Activated T-cell treated with anti-CD3 and anti-CD28 coated beads, Interleukin-2, amount 50 U/mL, for 24 hours (primary cell): ENCODE results near the gene POC1A.

Experiments
- DNase-seq: peaks from one replicate; pipeline ENCODE4 v3.0.0-alpha.2; 2020
- H3K27ac Mint-ChIP-seq: 2 replicates; pipeline ENCODE4 v1.8.0; 2020; ENCODE audit warnings: mild to moderate bottlenecking, mixed read lengths
- H3K27me3 Mint-ChIP-seq: 2 replicates; pipeline ENCODE4 v1.8.0; 2020; ENCODE audit warnings: mixed read lengths
- H3K36me3 Mint-ChIP-seq: 2 replicates; pipeline ENCODE4 v1.8.0; 2020; ENCODE audit warnings: low read depth, mixed read lengths
- H3K4me1 Mint-ChIP-seq: 2 replicates; pipeline ENCODE4 v1.8.0; 2020; ENCODE audit warnings: low read depth, mixed read lengths
- H3K4me3 Mint-ChIP-seq: 2 replicates; pipeline ENCODE4 v1.8.0; 2020; ENCODE audit warnings: mild to moderate bottlenecking, moderate library complexity, mixed read lengths
- H3K9me3 Mint-ChIP-seq: 2 replicates; pipeline ENCODE4 v1.8.0; 2020; ENCODE audit warnings: mixed read lengths

Gene POC1A

GRCh38 chr3:52061121-52061910, 92.9 kb downstream of the POC1A start:
- DNase-seq: no peak
- Mint-ChIP-seq H3K4me1 (peaks cover 9% of the 10 kb centered on the region), H3K36me3 (peaks cover 4% of the 10 kb centered on the region), H3K27ac (no peak overlapping the region), H3K9me3 (no peaks in the 10 kb centered on the region), H3K27me3 (no peaks in the 10 kb centered on the region), H3K4me3 (no peak overlapping the region)

DNA sequence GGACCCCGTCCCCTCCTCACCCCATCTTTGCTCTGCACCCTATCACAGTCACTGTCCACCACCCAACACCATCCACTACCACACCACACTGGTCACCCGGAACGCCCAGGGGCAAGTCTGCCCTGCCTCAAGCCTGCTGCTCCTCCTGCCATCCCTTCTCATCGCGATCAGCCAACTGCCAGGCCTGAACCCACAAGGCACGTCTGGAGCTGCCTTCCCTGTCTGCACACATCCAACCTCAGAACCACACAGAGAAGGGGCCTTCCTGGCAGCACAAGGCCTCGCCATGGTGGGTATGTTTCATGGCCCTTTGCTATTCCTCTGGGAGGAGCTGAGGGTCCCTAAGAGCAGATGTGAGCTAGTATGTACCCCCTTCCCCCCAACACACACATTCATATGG, 94.4 kb downstream of the POC1A start:
- Mint-ChIP-seq H3K27ac (no peak overlapping the region), H3K4me3 (no peak overlapping the region), H3K36me3 (peaks cover 12% of the 10 kb centered on the region), H3K4me1 (peaks cover 9% of the 10 kb centered on the region), H3K9me3 (no peaks in the 10 kb centered on the region), H3K27me3 (no peaks in the 10 kb centered on the region)
- no peak for DNase-seq

DNA sequence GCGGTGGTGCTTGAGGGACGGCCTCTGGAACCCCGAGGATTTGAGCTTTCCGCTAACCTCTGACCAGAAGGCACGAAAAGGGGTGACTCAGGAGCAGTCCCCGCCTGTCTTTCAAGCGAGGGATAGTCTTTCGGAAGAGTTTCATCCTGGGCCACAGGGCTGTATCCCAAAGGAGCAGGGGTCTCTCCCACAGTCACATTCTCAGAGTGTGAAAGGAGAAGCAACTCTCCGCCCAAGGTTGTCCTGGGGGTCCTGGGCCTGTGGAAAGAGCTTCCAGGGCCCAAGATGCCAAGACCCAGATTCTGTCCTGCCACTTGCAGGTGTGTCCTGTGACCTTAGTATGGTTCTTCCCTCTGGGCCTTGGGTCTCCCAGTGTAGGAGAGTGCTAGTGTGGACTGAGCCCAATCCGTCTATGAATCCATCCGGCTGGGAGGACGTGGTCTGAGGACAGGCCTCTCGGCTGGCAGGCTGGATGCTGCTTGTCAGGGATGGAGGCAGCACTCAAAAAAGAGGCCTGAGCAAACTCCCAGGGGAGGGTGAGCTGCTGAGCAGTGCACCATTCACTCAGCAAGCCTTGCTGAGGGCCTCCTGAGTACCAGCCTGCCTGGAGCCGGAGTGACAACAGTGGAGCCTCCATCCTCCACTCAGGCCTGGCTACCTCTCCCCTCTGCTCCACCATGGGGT, 96.3 kb downstream of the POC1A start:
- Mint-ChIP-seq H3K4me1 (peaks cover 27% of the 10 kb centered on the region), H3K36me3 (peaks cover 30% of the 10 kb centered on the region), H3K27me3 (no peaks in the 10 kb centered on the region), H3K27ac (peak overlapping the region; percentile 68), H3K4me3 (peak overlapping the region; percentile 57), H3K9me3 (no peaks in the 10 kb centered on the region)
- no peak for DNase-seq

DNA sequence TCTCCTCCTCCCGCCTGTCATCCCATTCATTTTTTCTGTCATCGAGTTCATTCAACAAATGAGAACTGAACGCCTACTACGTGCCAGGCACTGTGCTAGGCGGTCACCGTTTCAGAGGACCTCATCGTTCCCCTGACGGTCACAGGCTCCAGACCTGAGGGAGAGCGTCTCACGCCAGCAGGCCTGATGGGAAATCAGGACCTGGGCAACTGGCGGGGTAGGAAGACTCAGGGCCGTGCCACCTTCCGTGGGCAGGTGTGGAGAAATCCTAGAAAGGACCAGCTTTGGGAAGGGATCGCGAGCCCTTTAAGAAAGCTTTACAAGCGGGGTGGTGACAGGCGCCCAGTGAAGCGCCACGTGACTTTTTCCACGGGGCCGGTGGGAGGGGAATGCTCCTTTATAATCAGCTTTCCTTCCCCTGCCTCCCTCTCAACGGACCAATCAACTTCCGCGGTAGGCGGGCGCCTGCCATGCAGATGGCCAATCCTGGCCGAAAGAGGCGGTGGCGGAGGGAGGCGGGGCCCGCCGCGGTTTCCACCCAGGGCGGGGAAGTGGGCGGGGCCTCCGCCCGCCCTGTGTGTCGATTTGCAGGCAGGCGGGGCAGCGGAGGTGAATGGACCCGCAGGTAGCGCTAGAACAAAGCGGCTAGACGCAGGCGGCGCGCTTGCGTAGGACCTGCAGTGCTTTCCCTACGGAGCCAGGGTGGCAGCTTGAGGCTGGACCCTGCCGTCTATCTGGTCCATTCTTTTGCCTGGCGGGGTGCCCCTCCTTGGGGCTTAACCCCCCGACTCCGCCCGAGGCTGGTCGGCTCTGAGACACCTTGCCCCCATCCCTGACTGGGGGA, 97.0 kb downstream of the POC1A start:
- peak; percentile 100 for DNase-seq
- H3K4me1 Mint-ChIP-seq: peaks cover 35% of the 10 kb centered on the region
- peak overlapping the region; percentile 88 for H3K4me3 Mint-ChIP-seq
- H3K9me3 Mint-ChIP-seq: no peaks in the 10 kb centered on the region
- H3K27ac Mint-ChIP-seq: peak overlapping the region; percentile 97
- peaks cover 38% of the 10 kb centered on the region for H3K36me3 Mint-ChIP-seq
- no peaks in the 10 kb centered on the region for H3K27me3 Mint-ChIP-seq

DNA sequence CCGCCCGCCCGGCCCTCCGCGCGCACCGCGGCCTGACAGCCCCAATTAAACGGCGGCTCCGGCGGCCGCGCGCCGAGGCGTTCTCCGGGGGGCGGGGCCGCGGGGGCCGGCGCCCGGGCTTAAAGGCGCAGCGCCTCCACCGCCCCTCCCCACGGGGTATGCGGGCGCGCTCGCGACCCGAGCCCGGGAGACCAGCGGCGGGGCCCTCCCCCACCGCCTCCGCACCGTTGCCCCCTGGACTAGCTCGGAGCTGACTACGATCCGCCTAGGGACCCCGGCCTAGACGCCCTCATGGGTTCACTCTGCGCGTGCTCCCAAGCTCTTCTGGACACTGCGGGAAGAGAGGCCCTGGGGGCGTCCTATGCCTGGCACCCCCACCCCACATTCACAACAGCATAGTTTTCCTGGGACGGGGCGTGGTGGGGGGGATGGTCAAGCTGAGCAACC, 97.7 kb downstream of the POC1A start, which contains the start of gene DUSP7:
TSS of gene DUSP7 (minus strand) at position 51 of the 447 bp plus-strand sequence. CDS start 205 bp downstream, outside the sequence.
- Mint-ChIP-seq H3K27ac (peak within 1 kb of the TSS; percentile 97), H3K9me3 (no peaks in the 10 kb centered on the region), H3K4me3 (peak within 1 kb of the TSS; percentile 90), H3K36me3 (peaks cover 44% of the 10 kb centered on the region), H3K27me3 (no peaks in the 10 kb centered on the region), H3K4me1 (peaks cover 41% of the 10 kb centered on the region)
- DNase-seq: peak; percentile 84

GRCh38 chr3:52055537-52056351, 98.5 kb downstream of the POC1A start:
- Mint-ChIP-seq H3K4me1 (peaks cover 48% of the 10 kb centered on the region), H3K27me3 (no peaks in the 10 kb centered on the region), H3K27ac (peak overlapping the region; percentile 88), H3K4me3 (peak overlapping the region; percentile 90), H3K36me3 (peaks cover 52% of the 10 kb centered on the region), H3K9me3 (no peaks in the 10 kb centered on the region)
- DNase-seq: peak; percentile 76

GRCh38 chr3:52054661-52055511, 99.3 kb downstream of the POC1A start:
- Mint-ChIP-seq H3K4me1 (peaks cover 54% of the 10 kb centered on the region), H3K27ac (peak overlapping the region; percentile 89), H3K9me3 (no peaks in the 10 kb centered on the region), H3K4me3 (peak overlapping the region; percentile 90), H3K27me3 (no peaks in the 10 kb centered on the region), H3K36me3 (peaks cover 61% of the 10 kb centered on the region)
- peak; percentile 56 for DNase-seq

GRCh38 chr3:52053307-52054304, 100.6 kb downstream of the POC1A start:
- peak; percentile 64 for DNase-seq
- no peaks in the 10 kb centered on the region for H3K9me3 Mint-ChIP-seq
- H3K27me3 Mint-ChIP-seq: no peaks in the 10 kb centered on the region
- H3K4me3 Mint-ChIP-seq: peak overlapping the region; percentile 90
- H3K4me1 Mint-ChIP-seq: peaks cover 61% of the 10 kb centered on the region
- peaks cover 73% of the 10 kb centered on the region for H3K36me3 Mint-ChIP-seq
- H3K27ac Mint-ChIP-seq: peak overlapping the region; percentile 89

DNA sequence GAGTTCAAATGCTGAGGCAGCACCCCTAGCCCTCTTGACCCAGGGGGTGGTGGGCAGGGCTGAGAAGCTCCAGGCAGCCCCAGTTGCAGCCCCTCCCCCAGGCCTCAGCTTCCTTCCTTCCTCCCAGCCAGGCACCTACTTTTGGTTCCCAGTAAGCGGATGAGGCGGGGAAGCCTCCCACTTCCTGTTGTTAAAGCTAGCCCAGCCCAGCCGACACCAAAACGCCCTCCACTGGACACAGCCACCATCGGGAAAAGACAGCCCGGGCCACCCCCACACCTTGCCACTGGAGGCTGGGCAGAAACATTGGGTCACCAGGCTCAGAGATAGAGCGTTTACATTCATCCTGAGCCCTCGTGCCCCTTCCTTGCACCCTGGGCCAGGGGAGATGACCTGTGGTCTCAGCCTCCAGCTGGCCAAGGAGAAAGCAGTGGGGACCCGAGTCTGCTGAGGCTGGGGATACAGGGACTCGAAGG, 101.4 kb downstream of the POC1A start:
- H3K9me3 Mint-ChIP-seq: no peaks in the 10 kb centered on the region
- peak overlapping the region; percentile 90 for H3K4me3 Mint-ChIP-seq
- H3K4me1 Mint-ChIP-seq: peaks cover 61% of the 10 kb centered on the region
- peaks cover 77% of the 10 kb centered on the region for H3K36me3 Mint-ChIP-seq
- DNase-seq: peak; percentile 51
- H3K27me3 Mint-ChIP-seq: no peaks in the 10 kb centered on the region
- peak overlapping the region; percentile 89 for H3K27ac Mint-ChIP-seq

- H3K4me1 Mint-ChIP-seq: peaks cover 55% of the 10 kb centered on the region
- peak overlapping the region; percentile 89 for H3K27ac Mint-ChIP-seq
- peak overlapping the region; percentile 90 for H3K4me3 Mint-ChIP-seq
Observed at GRCh38 chr3:52051444-52051843, 102.8 kb downstream of the POC1A start.

DNA sequence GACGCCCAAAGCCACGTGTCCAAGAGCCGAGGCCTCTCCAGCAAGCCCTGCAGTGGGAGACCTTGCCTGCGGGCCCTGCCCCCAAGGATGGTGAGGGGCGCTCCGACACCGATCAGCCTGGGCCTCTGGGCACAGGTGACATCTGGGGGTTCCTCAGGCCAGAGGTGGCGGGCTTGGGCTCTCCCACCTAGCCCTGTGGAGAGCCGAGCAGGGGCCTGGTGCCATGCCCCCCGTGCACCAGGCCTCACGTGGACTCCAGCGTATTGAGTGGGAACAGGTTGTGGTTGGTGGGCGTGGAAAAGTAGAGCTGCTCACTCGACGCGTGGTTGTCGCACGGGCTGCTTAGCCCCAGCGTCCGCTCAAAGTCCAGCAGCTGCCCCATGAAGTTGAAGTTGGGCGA, 103.7 kb downstream of the POC1A start:
- H3K27me3 Mint-ChIP-seq: no peaks in the 10 kb centered on the region
- H3K36me3 Mint-ChIP-seq: peaks cover 70% of the 10 kb centered on the region
- H3K4me3 Mint-ChIP-seq: no peak overlapping the region
- H3K4me1 Mint-ChIP-seq: peaks cover 56% of the 10 kb centered on the region
- H3K9me3 Mint-ChIP-seq: no peaks in the 10 kb centered on the region
- no peak for DNase-seq
- H3K27ac Mint-ChIP-seq: peak overlapping the region; percentile 89

More at GRCh38 chr3:52051444-52051843, 102.8 kb downstream of the POC1A start:
- no peak for DNase-seq
- Mint-ChIP-seq H3K36me3 (peaks cover 72% of the 10 kb centered on the region), H3K27me3 (no peaks in the 10 kb centered on the region), H3K9me3 (no peaks in the 10 kb centered on the region)

DNA sequence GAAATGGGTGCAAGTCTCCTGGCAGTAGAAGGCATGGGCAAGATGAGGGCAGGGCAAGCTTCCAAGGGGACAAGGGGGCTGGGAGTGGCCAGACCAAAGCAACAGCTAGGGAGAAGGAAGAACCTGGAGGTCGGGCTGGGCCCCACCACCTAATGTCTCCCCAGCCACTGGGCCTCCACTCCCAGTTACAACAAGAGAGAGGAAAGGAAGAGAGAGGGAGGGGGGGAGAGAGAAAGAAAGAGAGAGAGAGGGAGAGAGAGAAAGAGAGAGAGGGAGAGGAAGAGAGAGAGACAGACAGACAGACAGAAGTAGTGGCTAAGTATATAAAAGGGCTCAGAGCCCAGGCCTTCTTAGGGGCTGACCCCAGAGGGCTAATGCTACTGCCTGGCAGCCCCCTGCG, 104.7 kb downstream of the POC1A start:
- peaks cover 53% of the 10 kb centered on the region for H3K4me1 Mint-ChIP-seq
- H3K4me3 Mint-ChIP-seq: no peak overlapping the region
- no peaks in the 10 kb centered on the region for H3K27me3 Mint-ChIP-seq
- no peaks in the 10 kb centered on the region for H3K9me3 Mint-ChIP-seq
- DNase-seq: no peak
- H3K36me3 Mint-ChIP-seq: peaks cover 62% of the 10 kb centered on the region
- peak overlapping the region; percentile 79 for H3K27ac Mint-ChIP-seq
